DOHH2 (cell line): ENCODE data around the gene GSK3A.

Experiments used
- H3F3A ChIP-seq: fragments of 200-600 bp; sonication (generic), shearing (Covaris generic); 2 replicates; pipeline ENCODE4 v1.6.0; 2016; ENCODE audit warnings: antibody characterized with exemption, mild to moderate bottlenecking; ENCODE audit not compliant: control insufficient read depth, insufficient read depth
- H3K27ac ChIP-seq: fragments of 200-600 bp; sonication (generic); 2 replicates; pipeline ENCODE4 v1.5.1; 2014; ENCODE audit warnings: low read depth, mild to moderate bottlenecking, low read length, moderate library complexity
- H3K27me3 ChIP-seq: fragments of 200-600 bp; sonication (generic); 2 replicates; pipeline ENCODE4 v1.6.1; 2014; ENCODE audit warnings: mild to moderate bottlenecking, low read length, mixed read lengths; ENCODE audit not compliant: control insufficient read depth
- H3K36me3 ChIP-seq: fragments of 200-600 bp; sonication (generic); 2 replicates; pipeline ENCODE4 v1.6.1; 2014; ENCODE audit warnings: mild to moderate bottlenecking, low read length, moderate library complexity, mixed read lengths; ENCODE audit not compliant: control insufficient read depth
- H3K4me1 ChIP-seq: fragments of 200-600 bp; sonication (generic); 2 replicates; pipeline ENCODE4 v1.6.1; 2014; ENCODE audit warnings: mild to moderate bottlenecking, low read length, mixed read lengths; ENCODE audit not compliant: control insufficient read depth
- H3K4me2 ChIP-seq: fragments of 200-600 bp; sonication (generic); 2 replicates; pipeline ENCODE4 v1.6.0; 2014; ENCODE audit warnings: mild to moderate bottlenecking, low read length, moderate library complexity
- H3K4me3 ChIP-seq: fragments of 200-600 bp; sonication (generic); 2 replicates; pipeline ENCODE4 v1.5.1; 2014; ENCODE audit warnings: mild to moderate bottlenecking, low read length, mixed read lengths
- H3K79me2 ChIP-seq: fragments of 200-600 bp; sonication (generic); 2 replicates; pipeline ENCODE4 v1.6.1; 2014; ENCODE audit warnings: mild to moderate bottlenecking, low read length, mixed read lengths; ENCODE audit not compliant: control insufficient read depth
- H3K9me2 ChIP-seq: fragments of 200-600 bp; sonication (generic); replicated peaks from 2 replicates; pipeline ENCODE4 v1.6.1; 2014; ENCODE audit warnings: mild to moderate bottlenecking, low read length, mixed read lengths; ENCODE audit not compliant: control insufficient read depth
- H3K9me3 ChIP-seq: fragments of 200-600 bp; sonication (generic); 2 replicates; pipeline ENCODE4 v1.6.1; 2014; ENCODE audit warnings: antibody characterized with exemption, low read length, mixed read lengths; ENCODE audit not compliant: control insufficient read depth, insufficient read depth
- H4K20me1 ChIP-seq: fragments of 200-600 bp; sonication (generic); 2 replicates; pipeline ENCODE4 v1.6.0; 2014; ENCODE audit warnings: low read depth, mild to moderate bottlenecking, antibody characterized with exemption, low read length, moderate library complexity; ENCODE audit not compliant: control insufficient read depth, insufficient read depth
- CTCF ChIP-seq: fragments of 200-600 bp; sonication (generic); IDR thresholded peaks from one replicate; pipeline ENCODE4 v1.5.1; 2014; ENCODE audit warnings: antibody characterized with exemption, mild to moderate bottlenecking, low read depth, low read length; ENCODE audit not compliant: poor library complexity, severe bottlenecking
- EZH2phosphoT487 ChIP-seq: fragments of 200-600 bp; sonication (generic); IDR thresholded peaks from 2 replicates; pipeline ENCODE4 v1.6.1; 2017; ENCODE audit warnings: borderline replicate concordance, mild to moderate bottlenecking, antibody characterized with exemption, low read length, moderate library complexity, mixed read lengths

Gene GSK3A

GRCh38 chr19:42270346-42271044, 28.1 kb upstream of the GSK3A start:
- Histone ChIP-seq H3K4me3 (peak overlapping the region; percentile 94), H3K9me2 (no peaks in the 10 kb centered on the region), H3K4me1 (peaks cover 27% of the 10 kb centered on the region), H4K20me1 (no peaks in the 10 kb centered on the region), H3K9me3 (no peaks in the 10 kb centered on the region), H3K36me3 (peaks cover 6% of the 10 kb centered on the region; the same call in 1 of the 2 replicates), H3F3A (peaks cover 3% of the 10 kb centered on the region; the same call in 1 of the 2 replicates), H3K27ac (peak overlapping the region; percentile 70), H3K79me2 (peaks cover 19% of the 10 kb centered on the region), H3K27me3 (no peaks in the 10 kb centered on the region), H3K4me2 (peak overlapping the region; percentile 94)
- TF ChIP-seq CTCF (no peak), EZH2phosphoT487 (no peak)

GRCh38 chr19:42269478-42270345, 27.3 kb upstream of the GSK3A start:
- Histone ChIP-seq H3K36me3 (peaks cover 6% of the 10 kb centered on the region; the same call in 1 of the 2 replicates), H3K79me2 (peaks cover 19% of the 10 kb centered on the region), H3K27me3 (no peaks in the 10 kb centered on the region), H3K4me2 (peak overlapping the region; percentile 94), H3K27ac (peak overlapping the region; percentile 70), H3K4me3 (peak overlapping the region; percentile 94), H3K9me2 (no peaks in the 10 kb centered on the region), H3F3A (peaks cover 3% of the 10 kb centered on the region; the same call in 1 of the 2 replicates), H3K4me1 (peaks cover 27% of the 10 kb centered on the region), H3K9me3 (no peaks in the 10 kb centered on the region), H4K20me1 (no peaks in the 10 kb centered on the region)
- no peak for TF ChIP-seq EZH2phosphoT487
- TF ChIP-seq CTCF, result no peak

- H3K4me3 ChIP-seq, result peak within 1 kb of the TSS; percentile 94
- TF ChIP-seq CTCF, result no peak
- TF ChIP-seq EZH2phosphoT487, result no peak
- peaks cover 19% of the 10 kb centered on the region for H3K79me2 ChIP-seq
- H3K27ac ChIP-seq, result peak within 1 kb of the TSS; percentile 81
- H3K36me3 ChIP-seq, result no peaks in the 10 kb centered on the region; the same call in 1 of the 2 replicates
- H3K9me3 ChIP-seq, result no peaks in the 10 kb centered on the region
- peaks cover 27% of the 10 kb centered on the region for H3K4me1 ChIP-seq
- H3K27me3 ChIP-seq, result no peaks in the 10 kb centered on the region
- peak within 1 kb of the TSS; percentile 94 for H3K4me2 ChIP-seq
- H3K9me2 ChIP-seq, result no peaks in the 10 kb centered on the region
- H3F3A ChIP-seq, result peaks cover 3% of the 10 kb centered on the region; the same call in 1 of the 2 replicates
- H4K20me1 ChIP-seq, result no peaks in the 10 kb centered on the region
Observed at GRCh38 chr19:42268704-42269477, 26.5 kb upstream of the GSK3A start, which contains the start of gene CIC. Gene CIC (plus strand): TSS chr19:42269252. CDS start chr19:42271784, 2,532 bp downstream.
